Mesenchymal stem cell (in vitro differentiated cells and primary cell): ENCODE results near the gene LIN28B.

Source experiments
- DNase-seq: peaks from one replicate; pipeline ENCODE4 v3.0.0-alpha.2; 2013
- H2AFZ ChIP-seq: one replicate; pipeline ENCODE4 v1.6.1; 2013; ENCODE audit warnings: low read depth, mild to moderate bottlenecking, control low read depth, inconsistent platforms, low read length, moderate library complexity
- H2AK5ac ChIP-seq: 2 replicates; pipeline ENCODE4 v1.6.1; 2013; ENCODE audit warnings: low read length, moderate library complexity, mild to moderate bottlenecking, inconsistent platforms; ENCODE audit not compliant: severe bottlenecking
- H2BK120ac ChIP-seq: one replicate; pipeline ENCODE4 v1.6.1; 2013; ENCODE audit warnings: low read depth, mild to moderate bottlenecking, inconsistent platforms, low read length, moderate library complexity
- H2BK12ac ChIP-seq, 2 experiments: one replicate each; pipeline ENCODE4 v1.6.1; 2013; ENCODE audit warnings: inconsistent platforms in 2 of 2, low read length in 2 of 2, mild to moderate bottlenecking in 2 of 2, moderate library complexity in 2 of 2, control low read depth in 1 of 2
- H2BK15ac ChIP-seq: one replicate; pipeline ENCODE4 v1.6.1; 2013; ENCODE audit warnings: mild to moderate bottlenecking, low read depth, inconsistent platforms; ENCODE audit not compliant: poor library complexity, severe bottlenecking
- H2BK5ac ChIP-seq: 2 replicates; pipeline ENCODE4 v1.6.1; 2013; ENCODE audit warnings: low read depth, mild to moderate bottlenecking, low read length, control low read depth, inconsistent platforms; ENCODE audit not compliant: poor library complexity, severe bottlenecking
- H3K14ac ChIP-seq, 2 experiments: one replicate each; pipeline ENCODE4 v1.6.1; 2013; ENCODE audit warnings: inconsistent platforms in 2 of 2, low read length in 2 of 2, control low read depth in 1 of 2, mild to moderate bottlenecking in 1 of 2, moderate library complexity in 1 of 2
- H3K18ac ChIP-seq, 2 experiments: one replicate each; pipeline ENCODE4 v1.6.1; 2013; ENCODE audit warnings: inconsistent platforms in 2 of 2, low read length in 2 of 2, control low read depth in 1 of 2, low read depth in 1 of 2, mild to moderate bottlenecking in 1 of 2
- H3K23ac ChIP-seq, 2 experiments: one replicate each; pipeline ENCODE4 v1.6.1; 2013; ENCODE audit warnings: inconsistent platforms in 2 of 2, low read length in 2 of 2, mild to moderate bottlenecking in 2 of 2, moderate library complexity in 2 of 2, control low read depth in 1 of 2
- H3K27ac ChIP-seq: 2 replicates; pipeline ENCODE4 v1.5.1; 2013; ENCODE audit warnings: mild to moderate bottlenecking, moderate library complexity, low read length, control low read depth, inconsistent platforms; ENCODE audit not compliant: poor library complexity, severe bottlenecking
- H3K27me3 ChIP-seq, 2 experiments: 2 replicates each; pipeline versions ENCODE4 v1.6.1 to v1.7.0; 2013; ENCODE audit warnings: low read length in 2 of 2, mild to moderate bottlenecking in 2 of 2, moderate library complexity in 2 of 2, control low read depth in 1 of 2, inconsistent platforms in 1 of 2; ENCODE audit not compliant: control insufficient read depth in 1 of 2, insufficient read depth in 1 of 2
- H3K36me3 ChIP-seq, 2 experiments: 2 replicates each; pipeline versions ENCODE4 v1.6.1 to v1.7.0; 2013; ENCODE audit warnings: low read length in 2 of 2, control low read depth in 1 of 2, inconsistent platforms in 1 of 2, low read depth in 1 of 2, mild to moderate bottlenecking in 1 of 2; ENCODE audit not compliant: insufficient read depth in 2 of 2, control insufficient read depth in 1 of 2
- H3K4ac ChIP-seq, 2 experiments: one replicate each; pipeline ENCODE4 v1.6.1; 2013; ENCODE audit warnings: inconsistent platforms in 2 of 2, low read length in 2 of 2, mild to moderate bottlenecking in 2 of 2, moderate library complexity in 2 of 2, control low read depth in 1 of 2, low read depth in 1 of 2
- H3K4me1 ChIP-seq: 2 replicates; pipeline ENCODE4 v1.6.1; 2013; ENCODE audit warnings: low read depth, low read length, control low read depth; ENCODE audit not compliant: control insufficient read depth, insufficient read depth
- H3K4me2 ChIP-seq: 2 replicates; pipeline ENCODE4 v1.6.1; 2013; ENCODE audit warnings: low read length, mild to moderate bottlenecking, inconsistent platforms; ENCODE audit not compliant: poor library complexity, severe bottlenecking
- H3K4me3 ChIP-seq, 2 experiments: 2 replicates each; pipeline versions ENCODE4 v1.5.1 to v1.7.0; 2013; ENCODE audit warnings: low read length in 2 of 2, mild to moderate bottlenecking in 2 of 2, control low read depth in 1 of 2, low read depth in 1 of 2; ENCODE audit not compliant: insufficient read depth in 1 of 2
- H3K79me1 ChIP-seq: replicated peaks from 2 replicates; pipeline ENCODE4 v1.6.1; 2013; ENCODE audit warnings: mild to moderate bottlenecking, control low read depth, low read length, inconsistent platforms; ENCODE audit not compliant: poor library complexity, severe bottlenecking
- H3K9ac ChIP-seq: 2 replicates; pipeline ENCODE4 v1.7.0; 2013; ENCODE audit warnings: mild to moderate bottlenecking, low read length, moderate library complexity
- H3K9me3 ChIP-seq: 2 replicates; pipeline ENCODE4 v1.7.0; 2013; ENCODE audit warnings: mild to moderate bottlenecking, low read length; ENCODE audit not compliant: control insufficient read depth
- H4K8ac ChIP-seq: one replicate; pipeline ENCODE4 v1.6.1; 2013; ENCODE audit warnings: inconsistent platforms, mild to moderate bottlenecking, low read length, moderate library complexity
- H4K91ac ChIP-seq: one replicate; pipeline ENCODE4 v1.6.1; 2013; ENCODE audit warnings: mild to moderate bottlenecking, low read length, inconsistent platforms
- WGBS: methylation state at CpG from one replicate; pipeline ENCODE4 v1.1.7; 2013; ENCODE audit warnings: mixed read lengths; 5-methylcytosine and 5-hydroxymethylcytosine counted together

The LIN28B gene

GRCh38 chr6:105036351-105036750 is 79.4 kb downstream of the LIN28B start:
- Histone ChIP-seq H2BK120ac (no peak overlapping the region), H3K4me3 (no peak overlapping the region), H2AK5ac (no peak overlapping the region), H3K27ac (no peak overlapping the region), H3K79me1 (peaks cover 1% of the 10 kb centered on the region), H4K8ac (no peak overlapping the region), H4K91ac (no peak overlapping the region), H3K9me3 (no peaks in the 10 kb centered on the region), H2BK5ac (no peak overlapping the region), H3K4me2 (no peak overlapping the region), H3K14ac (no peak overlapping the region), H3K18ac (no peak overlapping the region), H3K23ac (no peak overlapping the region), H3K4ac (no peak overlapping the region), H3K36me3 (no peaks in the 10 kb centered on the region), H3K27me3 (no peaks in the 10 kb centered on the region), H2BK15ac (no peak overlapping the region), H2BK12ac (no peak overlapping the region), H2AFZ (no peak overlapping the region), H3K9ac (no peak overlapping the region), H3K4me1 (no peaks in the 10 kb centered on the region)
- 100% methylated on average over 1 of the region's 1 CpG for WGBS
- DNase-seq: no peak

- Histone ChIP-seq H3K23ac (no peak overlapping the region), H3K18ac (peak overlapping the region in 1 of 2 experiments; percentile 21), H2BK15ac (no peak overlapping the region), H3K4me1 (no peaks in the 10 kb centered on the region), H3K4ac (no peak overlapping the region), H2BK120ac (no peak overlapping the region), H3K4me2 (no peak overlapping the region), H3K14ac (no peak overlapping the region), H2AFZ (no peak overlapping the region), H3K4me3 (no peak overlapping the region), H3K9me3 (no peaks in the 10 kb centered on the region), H4K8ac (no peak overlapping the region), H3K27ac (no peak overlapping the region), H3K36me3 (no peaks in the 10 kb centered on the region), H2AK5ac (no peak overlapping the region), H3K9ac (no peak overlapping the region), H3K27me3 (no peaks in the 10 kb centered on the region), H3K79me1 (peaks cover 1% of the 10 kb centered on the region), H4K91ac (no peak overlapping the region), H2BK5ac (no peak overlapping the region), H2BK12ac (no peak overlapping the region)
- 45% methylated on average over 1 of the region's 2 CpGs for WGBS
- peak; percentile 40 for DNase-seq
These were observed 81.4 kb downstream of the LIN28B start for GRCh38 chr6:105038259-105038658.

- H2BK12ac ChIP-seq: no peak overlapping the region
- H3K4ac ChIP-seq: peak overlapping the region in 1 of 2 experiments; percentile 2
- H2AFZ ChIP-seq: no peak overlapping the region
- H3K14ac ChIP-seq: no peak overlapping the region
- WGBS: 100% methylated on average over 1 of the region's 2 CpGs
- no peak overlapping the region for H2BK120ac ChIP-seq
- no peaks in the 10 kb centered on the region for H3K9me3 ChIP-seq
- H4K8ac ChIP-seq: no peak overlapping the region
- no peaks in the 10 kb centered on the region for H3K27me3 ChIP-seq
- H3K36me3 ChIP-seq: no peaks in the 10 kb centered on the region
- no peak overlapping the region for H3K4me2 ChIP-seq
- H2BK5ac ChIP-seq: no peak overlapping the region
- H2AK5ac ChIP-seq: no peak overlapping the region
- no peak overlapping the region for H3K4me3 ChIP-seq
- H3K27ac ChIP-seq: no peak overlapping the region
- H3K4me1 ChIP-seq: no peaks in the 10 kb centered on the region
- DNase-seq: no peak
- no peak overlapping the region for H2BK15ac ChIP-seq
- peak overlapping the region in 1 of 2 experiments; percentile 62 for H3K18ac ChIP-seq
- H3K23ac ChIP-seq: no peak overlapping the region
- H3K9ac ChIP-seq: no peak overlapping the region
- peaks cover 1% of the 10 kb centered on the region for H3K79me1 ChIP-seq
- no peak overlapping the region for H4K91ac ChIP-seq
These were observed 85.0 kb downstream of the LIN28B start for GRCh38 chr6:105041880-105042279.

GRCh38 chr6:105042648-105043047 is 85.7 kb downstream of the LIN28B start:
- Histone ChIP-seq H4K8ac (no peak overlapping the region), H3K4me1 (no peaks in the 10 kb centered on the region)

More at GRCh38 chr6:105042648-105043047, 85.7 kb downstream of the LIN28B start:
- H3K4me3 ChIP-seq: no peak overlapping the region
- no peak overlapping the region for H2AFZ ChIP-seq
- no peak overlapping the region for H2BK120ac ChIP-seq
- H3K79me1 ChIP-seq: peaks cover 1% of the 10 kb centered on the region
- H2BK15ac ChIP-seq: no peak overlapping the region
- no peak overlapping the region for H2BK12ac ChIP-seq
- no peak overlapping the region for H3K23ac ChIP-seq
- no peak overlapping the region for H3K4ac ChIP-seq
- no peak overlapping the region for H2AK5ac ChIP-seq
- DNase-seq: peak; percentile 61
- H3K36me3 ChIP-seq: no peaks in the 10 kb centered on the region
- H3K27ac ChIP-seq: no peak overlapping the region
- H2BK5ac ChIP-seq: no peak overlapping the region
- H3K4me2 ChIP-seq: no peak overlapping the region
- H3K9me3 ChIP-seq: no peaks in the 10 kb centered on the region
- no peaks in the 10 kb centered on the region for H3K27me3 ChIP-seq
- H4K91ac ChIP-seq: no peak overlapping the region
- no peak overlapping the region for H3K9ac ChIP-seq
- no peak overlapping the region for H3K18ac ChIP-seq
- H3K14ac ChIP-seq: no peak overlapping the region
